Fibroblast of villous mesenchyme (primary cell): Measurements from ENCODE around the gene TDRD9. TPM values are rescaled to one million over a fixed set of nuclear protein-coding genes. Genes with fewer than 3 reads are reported as not detected.

Experiments used
- DNase-seq: peaks from one replicate; pipeline ENCODE4 v3.0.0-alpha.2; 2010; ENCODE audit warnings: low read depth
- H3K4me3 ChIP-seq: 2 replicates; pipeline ENCODE4 v1.5.1; 2011; ENCODE audit warnings: low read depth, mild to moderate bottlenecking, low read length
- CTCF ChIP-seq: IDR thresholded peaks from 2 replicates; pipeline ENCODE4 v1.5.1; 2012; ENCODE audit warnings: low read depth, mild to moderate bottlenecking, low read length; ENCODE audit not compliant: insufficient read depth
- total RNA-seq: library from RNA; depleted of rRNA; stranded (reverse); fragments of >200 nt; gene quantifications from 2 replicates; pipeline ENCODE4 v1.2.3, GENCODE V29; 2012

Gene TDRD9
- total RNA-seq, 1 donor, result 0.86 TPM

DNA sequence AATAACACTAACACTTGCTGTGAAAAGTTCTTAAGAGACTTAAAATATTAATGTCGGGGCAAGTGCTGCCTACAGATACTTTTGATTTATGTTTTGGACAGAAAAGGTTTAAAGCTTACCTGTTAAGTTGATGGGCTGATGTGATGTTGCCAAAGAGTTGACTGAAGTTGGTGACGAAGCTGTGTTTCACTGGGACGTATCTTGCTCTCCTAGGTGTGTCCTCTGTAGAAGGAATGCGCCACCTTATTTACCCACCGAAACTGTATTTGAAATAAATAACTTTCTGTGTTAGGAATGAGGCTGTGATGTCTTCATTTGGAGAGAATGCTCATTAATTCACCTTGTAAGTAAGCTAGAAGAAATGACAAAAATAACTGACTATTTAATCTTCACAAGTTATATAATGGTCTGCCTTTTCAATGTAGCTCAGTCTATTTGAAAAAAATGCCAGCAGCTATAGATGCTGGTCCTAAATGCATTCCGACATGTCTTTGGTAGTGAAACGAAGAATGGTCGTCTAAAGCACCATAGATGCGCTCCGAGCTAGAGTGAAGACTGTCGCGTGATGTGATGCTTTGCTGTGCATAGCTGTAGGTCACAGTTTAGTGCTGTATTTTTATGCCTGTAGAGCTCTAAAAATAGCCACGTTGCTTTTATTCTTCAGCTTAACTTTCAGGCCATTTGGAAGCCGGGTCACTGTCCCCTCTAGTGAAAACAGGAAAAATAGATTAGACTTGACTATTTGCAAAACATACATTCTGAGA is 13.9 kb downstream of the TDRD9 start, which contains the start of gene RD3L:
Gene RD3L, minus strand, starts transcription at position 557 of the 764 bp plus-strand sequence. CDS start 834 bp downstream, outside the sequence.
- TF ChIP-seq CTCF, result no peak
- DNase-seq, result no peak
- H3K4me3 ChIP-seq, result no peak within 1 kb of the TSS

- DNase-seq, result peak; percentile 31
- H3K4me3 ChIP-seq, result no peak overlapping the region
- no peak for TF ChIP-seq CTCF
These were observed 15.4 kb downstream of the TDRD9 start for GRCh38 chr14:103943673-103944072.

DNA sequence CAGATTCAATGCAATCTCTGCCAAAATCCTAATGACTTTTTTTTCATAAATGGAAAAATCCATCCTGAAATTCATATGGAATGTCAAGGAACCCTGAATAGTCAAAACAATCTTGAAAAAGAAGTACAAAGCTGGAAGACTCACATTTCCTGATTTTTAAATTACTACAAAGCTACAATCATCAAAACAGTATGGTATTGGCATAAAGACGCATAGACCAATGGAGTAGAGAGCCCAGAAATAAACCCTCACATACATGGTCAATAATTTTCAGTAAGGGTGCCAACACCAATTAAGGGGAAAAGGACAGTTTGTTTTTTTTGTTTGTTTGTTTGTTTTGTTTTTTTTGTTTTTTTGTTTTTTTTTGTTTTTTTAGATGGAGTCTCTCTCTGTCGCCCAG is 18.7 kb downstream of the TDRD9 start:
- TF ChIP-seq CTCF, result no peak
- no peak for DNase-seq
- no peak overlapping the region for H3K4me3 ChIP-seq

DNA sequence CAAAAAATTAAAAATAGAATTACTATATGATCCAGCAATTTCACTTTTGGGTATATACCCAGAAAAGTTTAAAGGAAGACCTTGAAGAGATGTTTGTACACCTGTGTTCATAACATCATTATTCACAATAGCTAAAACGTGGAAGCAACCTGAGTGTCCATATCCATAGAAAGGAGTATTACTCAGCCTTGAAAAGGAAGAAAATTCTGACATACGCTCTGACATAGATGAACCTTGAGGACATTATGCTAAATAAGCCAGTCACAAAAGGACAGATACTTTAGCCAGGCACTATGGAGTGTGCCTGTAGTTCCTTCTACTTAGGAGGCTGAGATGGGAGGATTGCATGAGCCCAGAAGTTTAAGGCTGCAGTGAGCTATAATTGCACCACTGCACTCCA is 20.2 kb downstream of the TDRD9 start:
- no peak for TF ChIP-seq CTCF
- H3K4me3 ChIP-seq, result no peak overlapping the region
- no peak for DNase-seq

DNA sequence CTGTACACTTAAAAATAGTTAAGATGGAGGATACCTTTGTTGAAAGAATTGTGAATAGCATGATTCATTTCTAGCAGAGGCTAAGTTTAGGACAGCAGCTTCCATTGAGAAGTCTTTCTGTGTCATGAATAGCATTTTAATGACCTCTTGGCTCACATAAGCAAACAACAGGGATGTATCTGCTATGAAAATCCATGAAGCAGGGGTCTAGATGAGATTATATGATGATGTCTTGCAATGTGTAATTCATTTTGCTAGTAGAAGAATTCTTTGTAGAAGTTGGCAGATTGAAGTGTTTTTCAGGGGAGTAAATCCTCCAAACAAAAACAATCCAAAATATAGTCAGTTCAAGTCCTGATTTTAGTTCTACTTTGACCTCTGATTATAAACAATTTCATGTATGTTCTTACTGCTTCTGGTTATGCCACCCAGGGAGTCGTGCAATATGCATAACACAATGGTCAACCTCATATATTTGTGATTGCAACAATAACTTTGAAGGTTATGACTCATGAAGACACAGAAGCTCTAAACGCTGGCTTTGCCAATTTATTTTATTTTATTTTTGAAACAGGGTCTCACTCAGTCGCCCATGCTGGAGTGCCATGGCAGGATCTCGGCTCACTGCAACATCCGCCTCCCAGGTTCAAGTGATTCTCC is 21.0 kb downstream of the TDRD9 start:
- H3K4me3 ChIP-seq, result no peak overlapping the region
- no peak for DNase-seq
- TF ChIP-seq CTCF, result no peak

DNA sequence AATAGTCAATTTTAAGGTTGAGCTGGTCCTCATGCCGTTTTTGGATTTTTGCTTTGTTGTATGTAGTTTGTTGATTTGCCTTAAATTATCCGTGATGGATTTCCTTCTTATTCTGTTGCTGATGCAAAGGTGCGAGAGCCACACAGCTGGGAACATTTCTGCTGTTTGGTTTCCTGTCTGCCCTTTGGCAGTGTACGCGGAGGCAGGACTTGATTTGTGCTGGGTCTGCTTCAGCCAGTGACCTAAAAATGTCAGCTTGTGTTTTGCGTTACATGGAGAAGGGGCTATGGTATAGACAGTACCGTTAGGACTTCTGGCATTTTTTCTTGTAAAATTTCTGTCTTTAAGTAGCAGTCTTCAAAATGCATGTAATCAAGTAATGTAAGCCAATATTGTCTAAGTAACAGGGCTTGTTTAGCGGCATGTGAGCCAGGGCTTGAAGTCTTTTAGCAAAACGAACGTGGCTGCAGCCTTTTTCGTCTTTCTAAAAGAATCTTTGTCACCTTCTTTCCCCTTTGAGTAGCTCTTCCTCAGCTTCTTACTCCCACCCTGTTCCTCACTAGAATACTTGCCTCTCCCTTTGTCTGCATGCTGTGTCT is 32.3 kb downstream of the TDRD9 start:
- DNase-seq, result no peak
- no peak for TF ChIP-seq CTCF
- no peak overlapping the region for H3K4me3 ChIP-seq
